NCI-H510A treated with DMSO at 0.1 percent for 48 hours (cell line): ENCODE data around the gene TENT4B.
"Not testable (repeated sequence)": the region's sequence is repeated elsewhere in the genome, so short reads cannot be mapped to it uniquely, and the experiment has no call there.

Experiments used
- DNase-seq: peaks from one replicate; lab custom pipeline; 2025; lab: John Stamatoyannopoulos, UW

The TENT4B gene

GRCh38 chr16:50152807-50153595 lies at the start of gene TENT4B:
Gene TENT4B, plus strand, starts transcription at chr16:50153306. Its CDS starts 316 bp downstream, at chr16:50153622.
- peak; percentile 84 for DNase-seq

DNA sequence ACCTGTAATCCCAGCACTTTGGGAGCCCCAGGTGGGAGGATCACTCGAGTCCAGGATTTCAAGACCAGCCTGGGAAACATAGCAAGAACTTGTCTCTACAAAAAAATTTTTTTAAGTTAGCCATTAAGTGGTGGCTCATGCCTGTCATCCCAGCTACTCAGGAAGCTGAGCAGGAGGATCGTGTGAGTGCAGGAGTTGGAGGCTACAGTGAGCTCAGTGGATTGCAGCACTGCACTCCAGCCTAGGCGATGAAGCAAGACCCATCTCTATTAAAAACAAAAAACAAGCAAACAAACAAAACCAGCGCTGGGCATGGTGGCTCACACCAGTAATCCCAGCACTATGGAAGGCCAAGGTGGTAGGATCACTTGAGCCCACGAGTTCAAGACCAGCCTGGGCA lies 49.3 kb upstream of the TENT4B start:
- no peak for DNase-seq

DNA sequence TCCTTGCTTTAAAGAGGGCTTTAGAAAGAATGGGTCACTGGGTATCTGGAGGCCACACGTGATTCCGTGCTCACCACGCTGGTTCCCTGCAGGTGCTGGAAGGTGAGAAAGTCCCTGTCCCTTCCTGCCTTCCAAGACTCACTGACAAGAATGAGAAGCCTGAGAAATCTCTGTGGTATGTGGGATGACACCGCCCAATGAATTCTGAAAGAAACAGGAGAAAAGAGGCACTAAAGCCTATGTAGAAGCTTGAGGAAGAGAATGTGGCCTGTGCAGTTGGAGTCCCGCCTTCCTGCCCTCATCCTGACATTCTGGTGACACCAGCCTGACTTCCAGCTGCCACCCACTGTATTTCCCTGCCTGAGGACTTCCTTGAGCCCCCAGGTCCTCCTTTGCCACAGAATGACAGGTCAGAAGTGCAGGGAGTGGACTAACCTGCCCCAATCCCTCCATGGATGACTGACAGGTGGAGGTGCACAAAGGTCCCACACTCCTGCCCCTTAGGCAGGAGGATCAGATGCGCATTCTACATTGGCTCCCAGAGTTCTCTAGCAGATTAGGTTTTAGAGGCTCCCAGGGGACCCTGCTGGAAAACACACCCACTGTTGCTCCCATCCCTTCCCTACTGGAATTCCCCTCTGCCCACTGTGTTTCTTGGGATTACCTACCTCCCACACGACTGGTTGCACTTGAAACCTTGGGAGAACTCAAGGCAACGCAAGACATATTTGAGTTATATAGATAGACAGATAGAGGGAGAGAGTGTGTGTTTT lies 38.6 kb upstream of the TENT4B start:
- DNase-seq, result no peak

- no peak for DNase-seq
Observed at GRCh38 chr16:50120711-50121110, 32.4 kb upstream of the TENT4B start.

- no peak for DNase-seq
Observed at GRCh38 chr16:50121278-50121677, 31.8 kb upstream of the TENT4B start.

GRCh38 chr16:50121721-50122445 lies 31.2 kb upstream of the TENT4B start:
- no peak for DNase-seq

DNA sequence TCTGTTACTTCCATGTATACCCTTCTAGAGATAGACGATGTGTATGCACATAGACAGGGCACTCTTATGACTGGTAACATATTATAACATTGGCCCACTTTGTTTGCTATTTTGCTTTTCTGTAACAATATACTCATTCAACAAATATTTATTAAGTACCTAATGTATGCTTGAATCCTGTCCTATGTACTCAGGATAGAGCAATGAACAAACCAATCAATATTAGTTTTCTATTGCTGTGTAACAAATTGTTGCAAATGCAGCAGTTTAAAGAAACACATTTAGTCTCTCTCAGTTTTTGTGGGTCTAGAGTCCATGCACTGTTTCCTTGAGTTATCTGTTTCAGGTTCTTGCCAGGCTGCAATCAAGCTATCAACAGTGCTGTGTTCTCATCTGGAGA lies 29.7 kb upstream of the TENT4B start:
- DNase-seq, result no peak

GRCh38 chr16:50124769-50125168 lies 28.3 kb upstream of the TENT4B start:
- DNase-seq, result no peak

DNA sequence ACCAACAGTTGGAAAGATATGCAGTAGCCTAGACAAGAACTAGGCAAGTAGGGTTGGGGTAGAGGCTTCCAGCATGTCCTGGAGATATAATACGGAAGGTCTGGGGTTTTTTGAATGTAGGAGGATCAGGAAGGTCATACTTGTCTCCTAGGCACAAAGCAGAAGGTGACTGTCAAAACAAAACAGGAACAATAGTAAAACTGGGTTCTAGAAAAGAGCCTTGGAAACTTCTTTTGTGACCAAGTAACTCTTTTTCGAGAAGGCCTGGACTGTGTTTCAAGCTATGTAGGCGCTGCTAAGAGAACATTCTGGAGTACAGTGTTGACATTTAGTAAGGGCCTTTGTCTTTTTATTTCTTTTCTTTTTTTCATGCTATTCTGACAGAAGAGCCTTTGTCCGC lies 26.9 kb upstream of the TENT4B start:
- no peak for DNase-seq

- DNase-seq, result not testable (repeated sequence)
Observed at GRCh38 chr16:50132571-50132970, 20.5 kb upstream of the TENT4B start.

- no peak for DNase-seq
Observed at GRCh38 chr16:50133214-50133613, 19.9 kb upstream of the TENT4B start.

GRCh38 chr16:50136399-50136798 lies 16.7 kb upstream of the TENT4B start:
- no peak for DNase-seq

DNA sequence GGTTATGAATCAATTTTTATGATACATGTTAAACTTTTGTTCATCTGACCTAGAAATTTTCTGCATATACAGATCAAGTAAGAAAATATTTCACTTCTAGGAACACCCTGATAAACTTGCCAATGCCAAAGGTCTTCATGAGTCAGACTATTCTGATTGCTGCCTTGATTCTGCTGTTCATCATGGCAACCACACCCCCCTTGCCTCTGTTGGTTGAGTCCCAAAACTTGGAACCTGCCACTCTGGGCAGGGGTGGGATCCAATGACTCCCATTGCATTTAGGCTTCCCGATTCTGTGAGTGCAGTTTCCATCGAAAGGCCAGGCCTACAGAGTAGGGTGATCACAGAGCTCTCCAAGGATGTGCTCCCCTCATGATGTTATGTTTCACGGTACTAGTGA lies 15.8 kb upstream of the TENT4B start:
- no peak for DNase-seq

- DNase-seq, result no peak
Observed at GRCh38 chr16:50139580-50139979, 13.5 kb upstream of the TENT4B start.

DNA sequence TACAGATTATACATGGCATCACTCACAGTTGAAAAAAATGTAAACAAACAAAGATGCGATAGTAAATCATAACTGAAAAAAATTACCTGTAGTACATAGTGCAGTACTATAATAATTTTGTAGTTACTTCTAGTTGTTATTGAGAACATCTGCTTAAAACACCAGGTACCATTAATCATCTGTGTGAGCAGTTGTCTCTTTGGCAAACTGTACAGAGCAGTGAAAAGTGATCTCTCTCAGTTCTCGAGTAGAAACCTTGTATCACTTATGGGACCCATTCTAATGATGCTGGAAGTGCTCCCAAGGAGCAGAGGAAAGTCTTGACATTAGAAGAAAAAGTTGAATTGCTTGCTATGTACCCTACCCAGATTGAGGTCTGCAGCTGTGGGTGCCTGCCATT lies 8.9 kb upstream of the TENT4B start:
- DNase-seq, result no peak

- DNase-seq, result no peak
Observed at GRCh38 chr16:50146479-50147435, 6.3 kb upstream of the TENT4B start.

DNA sequence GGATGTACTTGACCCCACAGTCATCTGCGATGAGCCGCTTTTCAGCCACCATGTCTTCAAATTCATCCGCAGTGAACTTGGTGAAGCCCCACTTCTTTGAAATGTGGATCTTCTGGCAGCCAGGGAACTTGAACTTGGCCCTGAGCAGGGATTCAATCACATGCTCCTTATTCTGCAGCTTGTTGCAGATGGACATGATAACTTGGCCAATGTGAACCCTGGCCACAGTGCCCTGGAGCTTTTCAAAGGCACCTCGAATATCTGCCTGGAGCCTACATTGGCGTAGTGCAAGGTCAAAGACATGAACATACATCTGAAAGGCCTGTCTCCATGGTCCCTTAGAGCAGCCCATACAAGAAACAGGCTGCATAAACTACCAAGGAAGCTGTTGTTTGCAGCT lies 1.8 kb upstream of the TENT4B start:
- no peak for DNase-seq

GRCh38 chr16:50151756-50152155 lies 1.4 kb upstream of the TENT4B start:
- no peak for DNase-seq

DNA sequence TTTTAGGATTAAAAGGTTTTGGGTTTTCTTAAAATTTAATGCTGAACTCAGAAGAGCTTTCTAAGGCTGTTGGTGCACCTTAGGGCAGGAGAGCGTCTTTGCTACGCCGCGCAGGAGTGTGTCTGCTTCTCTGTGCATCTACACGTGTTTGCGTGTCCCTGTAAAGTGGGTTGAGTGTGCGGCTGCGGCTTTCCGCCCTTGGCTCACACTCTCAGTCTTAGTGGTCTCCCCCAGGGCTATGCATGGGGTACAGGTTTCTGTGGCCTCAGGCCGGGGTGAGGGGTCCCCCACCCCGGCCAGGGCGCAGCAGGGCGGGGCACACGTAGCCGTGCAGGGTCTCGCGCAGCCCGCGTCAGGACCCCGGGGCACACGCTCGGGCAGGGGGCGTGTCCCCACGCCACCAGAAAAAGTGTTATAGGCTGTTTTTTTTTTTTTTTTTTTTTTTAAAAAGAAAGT lies 727 bp upstream of the TENT4B start:
- peak; percentile 63 for DNase-seq

DNA sequence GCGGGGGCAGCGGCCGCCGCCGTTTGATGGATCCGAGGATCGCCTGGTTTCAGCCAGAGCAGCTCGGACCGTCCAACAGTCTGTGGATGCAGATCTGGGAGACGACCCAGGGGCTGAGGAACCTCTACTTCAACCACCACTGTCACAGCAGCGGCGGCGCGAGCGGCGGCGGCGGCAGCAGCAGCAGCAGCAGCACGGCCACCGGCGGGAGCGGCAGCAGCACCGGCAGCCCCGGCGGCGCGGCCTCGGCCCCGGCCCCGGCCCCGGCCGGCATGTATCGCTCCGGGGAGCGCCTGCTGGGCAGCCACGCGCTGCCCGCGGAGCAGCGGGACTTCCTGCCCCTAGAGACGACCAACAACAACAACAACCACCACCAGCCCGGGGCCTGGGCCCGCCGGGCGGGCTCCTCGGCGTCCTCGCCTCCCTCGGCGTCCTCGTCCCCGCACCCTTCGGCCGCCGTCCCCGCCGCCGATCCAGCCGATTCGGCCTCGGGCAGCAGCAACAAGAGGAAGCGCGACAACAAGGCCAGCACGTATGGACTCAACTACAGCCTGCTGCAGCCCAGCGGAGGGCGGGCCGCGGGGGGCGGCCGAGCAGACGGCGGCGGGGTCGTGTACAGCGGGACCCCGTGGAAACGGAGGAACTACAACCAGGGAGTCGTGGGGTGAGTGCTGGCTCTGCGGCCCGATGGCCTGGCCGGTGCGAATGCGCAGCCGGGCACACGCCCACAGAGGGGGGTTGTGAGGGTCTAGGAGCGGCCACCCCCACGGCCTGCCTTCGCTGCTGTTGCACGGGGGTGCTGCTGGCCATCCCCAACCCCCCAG lies 702 bp downstream of the TENT4B start:
- peak; percentile 12 for DNase-seq
